MM.1S (cell line): Measurements from ENCODE around the gene ATP6V1B1.

ENCODE experiments used
- DNase-seq: peaks from one replicate; pipeline ENCODE4 v3.0.0-alpha.2; 2015
- H2AFZ ChIP-seq: fragments of 300-600 bp; sonication (generic); 2 replicates; pipeline ENCODE4 v1.6.0; 2016; ENCODE audit warnings: antibody characterized with exemption, low read length
- H3F3A ChIP-seq: fragments of 300-600 bp; sonication (generic); 2 replicates; pipeline ENCODE4 v1.6.1; 2016; ENCODE audit warnings: mild to moderate bottlenecking, antibody characterized with exemption, low read length, moderate library complexity, mixed read lengths; ENCODE audit not compliant: insufficient read depth
- H3K27ac ChIP-seq: fragments of 300-600 bp; sonication (generic); 2 replicates; pipeline ENCODE4 v1.5.1; 2016; ENCODE audit warnings: mild to moderate bottlenecking, low read length
- H3K27me3 ChIP-seq: fragments of 300-600 bp; sonication (generic); replicated peaks from 2 replicates; pipeline ENCODE4 v1.6.0; 2016; ENCODE audit warnings: low read length; ENCODE audit not compliant: insufficient read depth
- H3K36me3 ChIP-seq: fragments of 300-600 bp; sonication (generic); replicated peaks from 2 replicates; pipeline ENCODE4 v1.6.1; 2016; ENCODE audit warnings: mild to moderate bottlenecking, low read length, mixed read lengths; ENCODE audit not compliant: insufficient read depth
- H3K4me1 ChIP-seq: fragments of 300-600 bp; sonication (generic); 2 replicates; pipeline ENCODE4 v1.6.1; 2016; ENCODE audit warnings: low read length, mixed read lengths
- H3K4me2 ChIP-seq: fragments of 300-600 bp; sonication (generic); 2 replicates; pipeline ENCODE4 v1.6.0; 2016; ENCODE audit warnings: low read depth, low read length
- H3K4me3 ChIP-seq: fragments of 300-600 bp; sonication (generic); 2 replicates; pipeline ENCODE4 v1.5.1; 2016; ENCODE audit warnings: low read length, mixed read lengths
- H3K79me2 ChIP-seq: fragments of 300-600 bp; sonication (generic); 2 replicates; pipeline ENCODE4 v1.6.1; 2016; ENCODE audit warnings: mixed run types, low read length, mixed read lengths
- H3K9ac ChIP-seq: fragments of 300-600 bp; sonication (generic); 2 replicates; pipeline ENCODE4 v1.6.1; 2016; ENCODE audit warnings: low read length, mixed read lengths
- H3K9me2 ChIP-seq: fragments of 300-600 bp; sonication (generic); replicated peaks from 2 replicates; pipeline ENCODE4 v1.6.1; 2016; ENCODE audit warnings: mild to moderate bottlenecking, low read length, mixed read lengths; ENCODE audit not compliant: insufficient read depth
- H3K9me3 ChIP-seq: fragments of 300-600 bp; sonication (generic); replicated peaks from 2 replicates; pipeline ENCODE4 v1.6.1; 2016; ENCODE audit warnings: mild to moderate bottlenecking, low read length, mixed read lengths; ENCODE audit not compliant: insufficient read depth
- H4K20me1 ChIP-seq: fragments of 300-600 bp; sonication (generic); 2 replicates; pipeline ENCODE4 v1.6.1; 2016; ENCODE audit warnings: mild to moderate bottlenecking, low read length, moderate library complexity, mixed read lengths; ENCODE audit not compliant: insufficient read depth
- EZH2 ChIP-seq: fragments of 300-600 bp; sonication (generic); optimal IDR thresholded peaks from 2 replicates; pipeline ENCODE3; 2017; ENCODE audit warnings: low read depth, mild to moderate bottlenecking, antibody characterized with exemption, low read length, mixed read lengths
- EZH2phosphoT487 ChIP-seq: fragments of 300-600 bp; sonication (generic); IDR thresholded peaks from 2 replicates; pipeline ENCODE4 v1.6.1; 2018; ENCODE audit warnings: antibody characterized with exemption, low read length
- TF ChIP-seq, protein P1 (sequence below): fragments of 300-600 bp; sonication (generic); IDR thresholded peaks from 2 replicates; pipeline ENCODE4 v1.5.1; 2016; ENCODE audit warnings: antibody characterized with exemption, low read length, mixed read lengths

ATP6V1B1 gene

GRCh38 chr2:70946832-70947442 is 11.2 kb downstream of the ATP6V1B1 start:
- H3K4me3 ChIP-seq: no peak overlapping the region

DNA sequence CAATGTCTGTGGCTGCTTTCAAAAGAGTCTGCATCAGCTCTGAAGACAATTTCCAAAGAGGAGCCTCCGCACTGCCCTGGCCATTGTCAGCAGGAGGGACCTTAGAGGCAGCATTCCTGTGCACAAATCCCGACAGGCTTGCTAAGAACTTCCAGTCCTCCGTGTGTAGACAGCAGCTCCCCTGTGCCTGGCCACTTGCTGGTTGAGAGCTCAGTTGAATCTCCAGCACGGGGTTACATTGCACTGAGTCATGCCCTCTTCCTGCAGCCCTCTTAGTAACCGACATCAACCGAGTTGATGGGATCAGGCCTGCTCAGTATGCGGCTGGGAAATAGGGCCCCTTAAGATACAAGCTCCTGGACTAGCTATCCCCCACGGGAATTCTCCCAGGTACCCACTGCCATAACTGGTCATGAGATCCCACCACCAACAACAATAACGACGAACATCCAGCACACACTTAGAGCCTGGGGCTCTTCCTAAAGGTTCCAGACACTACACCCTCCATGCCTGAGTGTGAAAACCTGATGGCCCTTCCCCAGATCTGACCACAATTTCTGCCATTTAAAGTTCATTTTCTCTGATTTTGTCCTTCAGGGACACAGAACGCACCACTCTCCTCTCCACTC is 12.0 kb downstream of the ATP6V1B1 start:
- H3K4me3 ChIP-seq: peak overlapping the region; percentile 55; the same call in 1 of the 2 replicates
- H3K27me3 ChIP-seq: peaks cover 10% of the 10 kb centered on the region
- peak overlapping the region; percentile 57 for H2AFZ ChIP-seq
- H3K4me1 ChIP-seq: no peaks in the 10 kb centered on the region
- no peaks in the 10 kb centered on the region for H3K36me3 ChIP-seq
- H3K9ac ChIP-seq: no peak overlapping the region
- no peak for DNase-seq
- no peaks in the 10 kb centered on the region for H3K9me3 ChIP-seq
- no peaks in the 10 kb centered on the region for H3F3A ChIP-seq
- no peaks in the 10 kb centered on the region for H3K9me2 ChIP-seq
- H3K27ac ChIP-seq: no peak overlapping the region
- TF ChIP-seq, protein P1, sequence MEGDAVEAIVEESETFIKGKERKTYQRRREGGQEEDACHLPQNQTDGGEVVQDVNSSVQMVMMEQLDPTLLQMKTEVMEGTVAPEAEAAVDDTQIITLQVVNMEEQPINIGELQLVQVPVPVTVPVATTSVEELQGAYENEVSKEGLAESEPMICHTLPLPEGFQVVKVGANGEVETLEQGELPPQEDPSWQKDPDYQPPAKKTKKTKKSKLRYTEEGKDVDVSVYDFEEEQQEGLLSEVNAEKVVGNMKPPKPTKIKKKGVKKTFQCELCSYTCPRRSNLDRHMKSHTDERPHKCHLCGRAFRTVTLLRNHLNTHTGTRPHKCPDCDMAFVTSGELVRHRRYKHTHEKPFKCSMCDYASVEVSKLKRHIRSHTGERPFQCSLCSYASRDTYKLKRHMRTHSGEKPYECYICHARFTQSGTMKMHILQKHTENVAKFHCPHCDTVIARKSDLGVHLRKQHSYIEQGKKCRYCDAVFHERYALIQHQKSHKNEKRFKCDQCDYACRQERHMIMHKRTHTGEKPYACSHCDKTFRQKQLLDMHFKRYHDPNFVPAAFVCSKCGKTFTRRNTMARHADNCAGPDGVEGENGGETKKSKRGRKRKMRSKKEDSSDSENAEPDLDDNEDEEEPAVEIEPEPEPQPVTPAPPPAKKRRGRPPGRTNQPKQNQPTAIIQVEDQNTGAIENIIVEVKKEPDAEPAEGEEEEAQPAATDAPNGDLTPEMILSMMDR: no peak
- TF ChIP-seq EZH2phosphoT487 (no peak), EZH2 (no peak)
- H4K20me1 ChIP-seq: no peaks in the 10 kb centered on the region
- peak overlapping the region; percentile 87; the same call in 1 of the 2 replicates for H3K4me2 ChIP-seq
- no peaks in the 10 kb centered on the region for H3K79me2 ChIP-seq

More at GRCh38 chr2:70946832-70947442, 11.2 kb downstream of the ATP6V1B1 start:
- Histone ChIP-seq H3K9ac (no peak overlapping the region), H3K4me2 (peak overlapping the region; percentile 19; the same call in 1 of the 2 replicates), H3K9me3 (no peaks in the 10 kb centered on the region), H3K4me1 (no peaks in the 10 kb centered on the region), H3F3A (no peaks in the 10 kb centered on the region), H4K20me1 (no peaks in the 10 kb centered on the region), H2AFZ (no peak overlapping the region), H3K27me3 (peaks cover 10% of the 10 kb centered on the region), H3K36me3 (no peaks in the 10 kb centered on the region), H3K79me2 (no peaks in the 10 kb centered on the region), H3K27ac (no peak overlapping the region), H3K9me2 (no peaks in the 10 kb centered on the region)
- peak; percentile 49 for DNase-seq
- TF ChIP-seq EZH2: no peak
- TF ChIP-seq, protein P1: peak; percentile 87
- TF ChIP-seq EZH2phosphoT487: no peak

DNA sequence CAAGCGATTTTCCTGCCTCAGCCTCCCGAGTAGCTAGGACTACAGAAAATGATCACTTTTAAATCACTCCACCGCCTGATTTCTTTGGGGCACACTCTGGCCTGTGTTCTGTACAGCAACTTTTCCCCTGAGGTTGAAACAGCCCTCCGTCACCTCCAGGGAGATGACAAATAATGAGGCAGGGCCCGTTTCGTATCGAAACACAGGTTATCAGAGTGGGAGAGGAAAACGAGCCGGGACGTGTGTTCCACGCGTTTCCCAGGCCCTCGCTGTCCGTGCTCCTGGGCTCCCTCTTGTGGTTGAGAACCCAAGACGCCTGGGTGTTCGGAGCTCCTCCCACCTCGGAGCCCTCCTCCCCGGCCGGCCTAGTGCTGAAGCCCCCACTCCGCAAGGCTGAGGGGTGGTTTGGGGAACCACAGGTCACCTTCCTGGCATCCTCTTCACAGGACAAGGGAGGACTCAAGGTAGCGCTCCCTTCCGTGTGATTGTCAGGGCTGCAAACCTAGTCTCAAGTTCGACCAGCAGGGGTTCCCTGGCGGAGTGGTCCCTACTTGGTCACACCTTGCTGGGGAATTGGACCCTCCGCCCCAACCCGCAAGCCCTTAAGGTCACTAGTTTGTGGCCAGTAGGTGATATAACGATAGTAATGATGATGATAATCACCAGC is 12.8 kb downstream of the ATP6V1B1 start:
- TF ChIP-seq, protein P1: peak; percentile 85
- TF ChIP-seq EZH2: no peak
- peak overlapping the region; percentile 57 for H2AFZ ChIP-seq
- H3K27ac ChIP-seq: no peak overlapping the region
- no peaks in the 10 kb centered on the region for H4K20me1 ChIP-seq
- H3K4me3 ChIP-seq: peak overlapping the region; percentile 55
- no peaks in the 10 kb centered on the region for H3K4me1 ChIP-seq
- H3K79me2 ChIP-seq: no peaks in the 10 kb centered on the region
- no peak overlapping the region for H3K9ac ChIP-seq
- H3K36me3 ChIP-seq: no peaks in the 10 kb centered on the region
- H3K9me2 ChIP-seq: no peaks in the 10 kb centered on the region
- peaks cover 11% of the 10 kb centered on the region for H3K27me3 ChIP-seq
- DNase-seq: peak; percentile 57
- peak overlapping the region; percentile 87 for H3K4me2 ChIP-seq
- H3F3A ChIP-seq: no peaks in the 10 kb centered on the region
- H3K9me3 ChIP-seq: no peaks in the 10 kb centered on the region
